HepG2 (cell line): ENCODE measurements around the gene MTOR. TPM values are rescaled to one million over a fixed set of nuclear protein-coding genes. Genes with fewer than 3 reads are reported as not detected.

ENCODE experiments used
- ATAC-seq: fragments of 200-7000 bp; cut with Tn5 transposase; 3 replicates; pipeline ENCODE4 v1.9.1; 2020; ENCODE audit warnings: mild to moderate bottlenecking, moderate library complexity
- BruUV-seq: library from RNA; stranded (reverse); fragments of 400-500 nt; replicated peaks from 2 replicates; lab custom pipeline; 2021; lab: Mats Ljungman, UMichigan
- CTCF ChIA-PET: fragments of 300-600 bp; formaldehyde crosslinking; extraction: SDS; loops from one replicate; lab custom pipeline; 2021; ENCODE audit warnings: low total read pairs, inconsistent platforms, low intra/inter-chr PET ratio; lab: Yijun Ruan, JAX
- POLR2A ChIA-PET: fragments of 350-600 bp; sonication (Branson Sonifier 250); formaldehyde crosslinking; loops from one replicate; lab custom pipeline; 2020; ENCODE audit warnings: antibody characterized with exemption, inconsistent platforms; lab: Yijun Ruan, JAX
- DNase-seq: peaks from one replicate; pipeline ENCODE4 v3.0.0-alpha.2; 2015; ENCODE audit warnings: low spot score
- FAIRE-seq: peaks from 3 replicates; lab custom pipeline; 2011; peaks lifted over from hg19 to GRCh38; lab: Jason Lieb, UNC
- H2AFZ ChIP-seq: one replicate; pipeline ENCODE4 v1.6.1; 2011; ENCODE audit warnings: low read length, inconsistent platforms
- H3K27ac ChIP-seq: fragments of 300-600 bp; 3 replicates; pipeline ENCODE4 v1.8.0; 2011; ENCODE audit warnings: mixed run types, mild to moderate bottlenecking, mixed read lengths, low read length, inconsistent platforms; ENCODE audit not compliant: insufficient read depth; ENCODE audit errors: extremely low read length
- H3K27me3 ChIP-seq, 2 experiments: fragments of 200-600 bp in 1 of 2; 2 replicates in 1 of 2; 3 replicates in 1 of 2; pipeline versions ENCODE4 v1.6.0 to v1.8.0; 2011; ENCODE audit warnings: low read length in 2 of 2, mild to moderate bottlenecking in 2 of 2, moderate library complexity in 2 of 2, inconsistent platforms in 1 of 2; ENCODE audit not compliant: insufficient read depth in 2 of 2, control insufficient read depth in 1 of 2
- H3K36me3 ChIP-seq, 2 experiments: fragments of 200-600 bp in 1 of 2; replicated peaks in 1 of 2; 2 replicates in 1 of 2; 3 replicates in 1 of 2; pipeline versions ENCODE4 v1.5.1 to v1.8.0; 2011; ENCODE audit warnings: low read length in 2 of 2, inconsistent platforms in 1 of 2; ENCODE audit not compliant: insufficient read depth in 2 of 2, control insufficient read depth in 1 of 2
- H3K4me1 ChIP-seq: 2 replicates; pipeline ENCODE4 v1.5.1; 2012; ENCODE audit warnings: low read length, inconsistent platforms; ENCODE audit not compliant: insufficient read depth
- H3K4me2 ChIP-seq: 2 replicates; pipeline ENCODE4 v1.6.0; 2011; ENCODE audit warnings: low read depth, low read length, inconsistent platforms
- H3K4me3 ChIP-seq, 3 experiments: fragments of 200-600 bp in 1 of 3; sonication (generic), shearing (Covaris generic) in 1 of 3; replicated peaks in 1 of 3; 2 replicates each; pipeline ENCODE4 v1.5.1; 2011 to 2016; ENCODE audit warnings: low read length in 3 of 3, inconsistent platforms in 2 of 3, low read depth in 2 of 3, mild to moderate bottlenecking in 2 of 3, control low read depth in 1 of 3, mixed read lengths in 1 of 3; ENCODE audit not compliant: insufficient read depth in 1 of 3
- H3K79me2 ChIP-seq: one replicate; pipeline ENCODE4 v1.6.1; 2011; ENCODE audit warnings: low read length, inconsistent platforms; ENCODE audit not compliant: insufficient read depth
- H3K9ac ChIP-seq: 2 replicates; pipeline ENCODE4 v1.6.0; 2011; ENCODE audit warnings: mild to moderate bottlenecking, low read depth, low read length, inconsistent platforms; ENCODE audit not compliant: insufficient read depth
- H3K9me3 ChIP-seq: 2 replicates; pipeline ENCODE4 v1.5.1; 2012; ENCODE audit warnings: mild to moderate bottlenecking, low read length
- H4K20me1 ChIP-seq: 2 replicates; pipeline ENCODE4 v1.6.0; 2011; ENCODE audit warnings: inconsistent platforms, mild to moderate bottlenecking, low read length, moderate library complexity; ENCODE audit not compliant: insufficient read depth
- ETS1 ChIP-seq: sonication (generic); formaldehyde crosslinking; IDR thresholded peaks from 2 replicates; pipeline ENCODE4 v1.4.0; 2020; ENCODE audit warnings: missing genetic modification reagents
- NCOA1 ChIP-seq: sonication (generic); formaldehyde crosslinking; IDR thresholded peaks from 2 replicates; pipeline ENCODE4 v1.9.0; 2021; ENCODE audit warnings: missing genetic modification reagents
- RBAK ChIP-seq: sonication (generic); formaldehyde crosslinking; IDR thresholded peaks from 2 replicates; pipeline ENCODE4 v1.5.1; 2020; ENCODE audit warnings: mild to moderate bottlenecking, missing genetic modification reagents
- SOX6 ChIP-seq, 2 experiments: fragments of 450-650 bp in 1 of 2; sonication (generic) in 1 of 2; formaldehyde crosslinking in 1 of 2; IDR thresholded peaks; 2 replicates each; pipeline versions ENCODE4 v1.4.0 to v1.6.1; 2017 to 2020; ENCODE audit warnings: antibody characterized with exemption in 1 of 2, mild to moderate bottlenecking in 1 of 2, missing genetic modification reagents in 1 of 2
- ZNF713 ChIP-seq: sonication (generic); formaldehyde crosslinking; IDR thresholded peaks from 2 replicates; pipeline ENCODE4 v1.4.0; 2020; ENCODE audit warnings: mild to moderate bottlenecking, missing genetic modification reagents
- ZNF761 ChIP-seq: sonication (generic); formaldehyde crosslinking; conservative IDR thresholded peaks from 2 replicates; pipeline ENCODE4 v1.4.0; 2020; ENCODE audit warnings: mild to moderate bottlenecking, missing genetic modification reagents
- WGBS: methylation state at CpG from one replicate; pipeline ENCODE4 v1.1.6; 2017; ENCODE audit warnings: low lambda C conversion rate; 5-methylcytosine and 5-hydroxymethylcytosine counted together
- in situ Hi-C: cut with HindIII; loops from 2 replicates; pipeline ENCODE4 v1.10.0; 2017; ENCODE audit warnings: low pct_unique_long_range_greater_than_20kb; ENCODE audit not compliant: extremely low pct_ligation_motif_present
- intact Hi-C: fragments of 100-400 bp; cut with micrococcal nuclease; formaldehyde crosslinking; loops from one replicate; pipeline ENCODE4 v1.10.0; 2022; ENCODE audit not compliant: unreplicated experiment
- polyA plus RNA-seq, 8 experiments: library from polyadenylated mRNA; depleted of rRNA in 3 of 8; stranded (reverse) in 7 of 8; unstranded in 1 of 8; fragments of >200 nt; fragmentation: Illumina TruSeq in 4 of 8; extraction: Trizol in 4 of 8; gene quantifications; 2 replicates each; pipeline versions ENCODE4 v1.2.1 to v1.2.3, GENCODE V29; 2011 to 2016; ENCODE audit warnings: low read depth in 4 of 8, missing spikeins in 1 of 8, mixed read lengths in 1 of 8; ENCODE audit not compliant: insufficient read depth in 1 of 8
- total RNA-seq, 5 experiments: library from RNA; depleted of rRNA; stranded (reverse); fragments of >200 nt; fragmentation: Illumina TruSeq; extraction: Trizol; gene quantifications; 2 replicates each; pipeline ENCODE4 v1.2.3, GENCODE V29; 2016; ENCODE audit warnings: low read depth in 1 of 5

MTOR gene
- total and polyA plus RNA-seq, 2 of the 13 experiments (the other 11 are each of a cell fraction or from before 2014, with no cell fraction given): 24.6 to 34.6 TPM

DNA sequence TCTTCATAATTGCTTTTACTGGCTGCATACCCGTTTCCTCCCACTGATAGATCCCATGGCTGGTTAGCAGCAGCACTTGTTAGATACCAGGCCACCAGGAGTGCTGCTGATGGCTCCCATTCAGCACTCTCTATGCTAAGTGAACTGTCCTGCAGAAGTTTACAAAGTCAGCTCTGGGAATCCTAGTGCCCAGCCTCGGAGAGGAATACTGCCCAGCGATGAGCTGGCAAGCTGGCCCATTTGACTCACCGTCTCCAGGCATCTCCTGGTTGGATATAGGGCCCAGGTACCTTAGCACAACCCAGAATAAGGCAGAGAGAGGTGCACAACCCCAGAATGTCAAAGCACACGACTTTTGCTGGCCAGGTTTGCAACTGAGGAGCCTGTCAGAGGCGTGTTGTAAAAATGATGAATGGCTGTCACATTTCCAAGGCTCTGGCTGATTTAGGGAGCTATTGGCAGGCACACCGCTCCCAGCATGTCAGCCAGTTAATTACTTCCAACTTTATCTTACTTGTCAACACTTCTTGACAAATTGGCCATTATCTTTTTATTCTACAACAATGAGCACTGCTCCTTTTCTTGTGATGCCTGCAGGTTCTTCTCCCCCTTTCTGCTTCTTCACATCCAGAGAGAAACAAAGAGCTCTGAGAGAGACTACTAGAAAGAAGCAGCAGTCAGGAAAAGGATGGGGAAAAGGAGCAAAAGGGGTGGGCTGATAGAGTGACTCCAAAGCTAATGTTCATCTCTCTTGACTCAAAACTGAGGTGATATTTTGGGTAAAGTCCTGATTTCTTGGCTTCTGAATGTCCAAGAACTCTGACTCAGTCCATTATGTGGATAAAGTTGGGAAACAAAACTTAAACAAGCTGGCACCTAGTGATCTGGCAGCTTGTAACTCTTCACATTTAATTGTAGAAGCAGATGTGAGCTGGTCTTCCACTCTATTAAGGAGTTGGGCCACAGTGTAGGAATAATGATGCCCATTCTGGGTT lies 84.0 kb downstream of the MTOR start:
- Histone ChIP-seq H3K9me3 (no peaks in the 10 kb centered on the region), H3K27ac (no peak overlapping the region), H3K79me2 (no peaks in the 10 kb centered on the region), H3K27me3 (no peaks in the 10 kb centered on the region), H4K20me1 (no peaks in the 10 kb centered on the region), H2AFZ (no peak overlapping the region), H3K4me1 (peaks cover 9% of the 10 kb centered on the region; the same call in 1 of the 2 replicates), H3K36me3 (peaks cover 2 to 9% of the 10 kb centered on the region in 2 experiments; a peak in 2 of 5 replicates), H3K9ac (no peak overlapping the region), H3K4me3 (no peak overlapping the region), H3K4me2 (no peak overlapping the region)
- no peak for TF ChIP-seq RBAK (CRISPR knock-in tag)
- TF ChIP-seq ETS1 (CRISPR knock-in tag): no peak
- in situ Hi-C loops (no loop called here), intact Hi-C loops (no loop called here)
- ATAC-seq: no peak
- WGBS: 96% methylated on average over 5 of the region's 7 CpGs
- POLR2A ChIA-PET: no interaction called here
- BruUV-seq: no TSS peak
- FAIRE-seq: no peak
- DNase-seq: no peak
- CTCF ChIA-PET: no interaction called here

DNA sequence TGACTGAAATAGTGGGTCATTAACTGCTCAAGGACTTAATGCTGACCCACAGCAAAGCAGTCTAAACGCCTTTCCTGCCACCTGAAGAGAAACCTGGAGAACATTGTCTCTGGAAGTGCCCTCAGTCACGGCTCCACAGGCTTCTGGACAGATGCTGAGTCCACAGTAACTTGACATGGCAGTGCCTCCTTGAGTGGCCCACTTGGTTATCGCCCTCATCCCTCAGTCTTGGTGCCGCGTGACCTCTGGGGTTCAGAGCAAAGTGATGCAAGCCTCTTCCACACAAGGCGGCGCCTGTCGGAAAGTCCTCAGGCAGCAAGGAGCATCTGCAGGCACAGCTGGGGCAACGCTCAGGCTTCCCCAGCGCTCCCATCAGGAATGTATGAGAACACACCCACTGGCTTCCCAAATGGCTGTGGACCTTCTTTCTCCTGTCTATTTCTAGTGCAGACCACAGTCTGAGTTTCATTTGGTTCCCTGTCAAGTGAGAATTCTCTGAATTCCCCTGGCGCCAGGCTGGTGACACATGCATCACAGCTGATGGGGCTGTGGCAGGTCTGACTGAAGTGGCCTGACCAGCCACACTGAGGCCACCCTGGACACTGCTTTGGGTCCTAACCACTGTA lies 86.2 kb downstream of the MTOR start:
- peaks cover 9% of the 10 kb centered on the region; the same call in 1 of the 2 replicates for H3K4me1 ChIP-seq
- H4K20me1 ChIP-seq: no peaks in the 10 kb centered on the region
- FAIRE-seq (no peak), DNase-seq (no peak), ATAC-seq (no peak)
- POLR2A ChIA-PET: no interaction called here
- H3K4me3 ChIP-seq: no peak overlapping the region
- in situ Hi-C loops: no loop called here
- no peak overlapping the region for H3K4me2 ChIP-seq
- CTCF ChIA-PET: no interaction called here
- TF ChIP-seq SOX6 (IDR thresholded peaks at IDR 0.05): no peak
- TF ChIP-seq SOX6 (CRISPR knock-in tag; IDR thresholded peaks at IDR 0.05): no peak
- TF ChIP-seq ZNF713 (CRISPR knock-in tag): no peak
- no peak for TF ChIP-seq NCOA1
- TF ChIP-seq ZNF761: no peak
- no peaks in the 10 kb centered on the region for H3K27me3 ChIP-seq
- no peak overlapping the region for H2AFZ ChIP-seq
- WGBS: 98% methylated on average over 5 of the region's 11 CpGs
- no peaks in the 10 kb centered on the region for H3K79me2 ChIP-seq
- no TSS peak for BruUV-seq
- intact Hi-C loops: no loop called here
- peaks cover 2 to 3% of the 10 kb centered on the region in 2 experiments; a peak in 2 of 5 replicates for H3K36me3 ChIP-seq
- H3K27ac ChIP-seq: no peak overlapping the region
- no peak overlapping the region for H3K9ac ChIP-seq
- H3K9me3 ChIP-seq: no peaks in the 10 kb centered on the region
